Skeletal muscle cell (primary cell): ENCODE data around the gene CLDN2.
"Not testable (repeated sequence)": the region's sequence is repeated elsewhere in the genome, so short reads cannot be mapped to it uniquely, and the experiment has no call there.

ENCODE experiments used
- DNase-seq: peaks from one replicate; pipeline ENCODE4 v3.0.0-alpha.2; 2010; ENCODE audit warnings: low read depth
- H3K4me3 ChIP-seq: 2 replicates; pipeline ENCODE4 v1.5.1; 2011; ENCODE audit warnings: low read depth, mild to moderate bottlenecking, control low read depth, low read length, moderate library complexity

The CLDN2 gene

DNA sequence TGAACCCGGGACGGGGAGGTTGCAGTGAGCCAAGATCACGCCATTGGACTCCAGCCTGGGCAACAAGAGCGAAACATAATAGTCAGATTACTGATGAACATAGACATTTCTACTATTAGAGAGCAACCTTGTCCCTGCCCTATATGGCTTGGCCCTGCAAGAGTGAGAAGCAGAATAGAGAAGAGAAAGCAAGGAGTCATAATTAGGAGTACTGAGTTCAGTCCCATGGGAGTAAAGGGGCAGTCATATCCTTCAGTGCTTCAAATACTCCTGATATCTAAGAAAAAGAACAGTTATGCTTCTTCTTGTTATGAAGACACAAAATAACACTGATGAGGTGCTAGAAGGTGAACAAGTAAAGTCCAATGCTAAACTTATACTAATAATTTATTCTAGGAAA is 33.8 kb downstream of the CLDN2 start:
- no peak for DNase-seq

DNA sequence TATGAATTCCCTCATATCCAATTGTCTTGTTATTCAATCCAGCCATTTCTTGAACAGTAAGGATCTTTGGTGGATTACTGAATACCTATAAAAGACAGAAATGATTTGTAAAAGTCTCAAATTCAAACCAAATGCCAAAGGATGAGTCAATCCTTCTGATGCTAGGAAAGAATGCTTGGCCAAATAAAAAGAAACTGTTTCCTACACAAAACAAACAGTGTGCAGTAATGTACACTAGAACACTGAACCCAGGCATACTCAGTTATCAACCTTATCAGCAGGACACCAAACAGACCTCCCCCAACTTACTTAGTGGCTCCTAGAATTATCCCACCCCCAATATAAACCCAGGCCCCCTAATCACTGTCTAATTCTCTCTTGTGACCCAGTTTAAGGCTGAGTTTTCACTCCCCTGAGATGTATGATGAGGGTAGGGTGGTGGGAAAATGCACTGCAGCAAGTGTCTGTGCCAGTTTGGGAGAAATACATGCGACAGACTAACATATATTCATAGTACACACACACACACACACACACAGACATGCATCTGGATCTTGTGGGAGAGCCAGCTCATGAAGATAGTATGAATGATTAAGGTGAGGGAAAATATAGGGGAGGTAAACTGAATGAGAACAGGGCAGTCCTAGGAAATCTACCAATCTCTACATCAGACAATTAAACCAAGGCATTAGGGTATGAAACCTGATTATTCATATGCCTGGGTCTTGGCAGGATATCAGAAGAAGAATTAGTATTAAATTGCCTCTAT is 35.0 kb downstream of the CLDN2 start:
- H3K4me3 ChIP-seq = no peak overlapping the region
- DNase-seq = no peak

More for the DNA sequence above, 33.8 kb downstream of the CLDN2 start:
- no peak overlapping the region for H3K4me3 ChIP-seq

DNA sequence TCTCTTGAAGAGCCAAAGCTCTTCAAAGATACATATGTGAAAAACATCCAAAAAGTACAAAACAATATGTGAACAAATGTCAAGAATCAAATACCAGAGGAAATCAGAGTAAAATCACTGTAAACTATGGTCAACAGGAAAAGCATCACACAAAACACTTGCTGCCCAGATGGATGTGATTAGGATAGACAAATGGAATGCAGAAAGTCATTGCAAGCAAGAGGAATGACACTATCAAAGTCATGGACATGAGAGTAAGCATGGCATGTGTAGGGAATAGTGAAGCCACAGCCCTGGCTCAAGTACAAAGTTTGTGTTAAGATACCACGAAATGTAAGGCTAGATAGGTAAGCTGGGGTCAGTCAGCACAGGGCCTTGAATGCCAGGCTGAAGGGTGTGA is 37.7 kb downstream of the CLDN2 start:
- no peak for DNase-seq
- no peak overlapping the region for H3K4me3 ChIP-seq

DNA sequence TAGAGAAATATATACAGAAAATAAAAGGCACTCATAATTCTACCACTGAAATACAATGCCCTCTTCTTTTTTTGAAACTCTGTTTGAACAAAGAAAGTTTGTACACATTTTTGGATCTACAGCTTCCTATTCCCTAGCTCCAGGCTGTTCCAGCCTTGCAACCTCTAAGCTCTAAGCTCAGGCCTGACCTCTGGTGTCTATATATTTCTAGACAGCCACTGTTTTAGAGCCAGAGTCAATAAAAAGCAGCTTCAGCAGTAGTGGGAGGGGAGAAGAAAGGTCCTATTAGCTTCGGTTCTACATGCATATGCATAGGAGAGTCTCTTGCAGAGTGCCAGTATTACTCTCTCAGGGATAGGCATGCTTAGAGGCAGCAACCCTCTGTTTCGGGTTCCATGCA is 39.7 kb downstream of the CLDN2 start:
- H3K4me3 ChIP-seq = no peak overlapping the region
- no peak for DNase-seq

DNA sequence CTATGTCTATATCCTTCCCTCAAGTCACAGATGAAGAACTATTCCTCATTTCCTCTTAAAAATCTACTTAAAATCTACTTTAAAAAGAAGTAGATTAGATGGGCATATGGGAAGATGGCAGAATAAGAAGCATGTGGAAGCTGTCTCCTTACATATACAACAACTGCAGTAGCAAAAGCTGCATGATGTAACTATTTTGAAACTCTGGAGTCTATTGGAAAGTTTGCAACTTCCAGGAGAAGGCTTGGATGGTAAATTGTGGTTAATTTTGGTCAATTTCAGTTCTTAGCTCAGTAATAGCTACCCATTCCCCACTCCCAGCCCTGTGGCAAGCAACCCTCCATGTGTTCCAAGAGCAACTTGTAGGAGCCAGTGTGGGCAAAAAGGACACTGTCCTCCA is 42.9 kb downstream of the CLDN2 start:
- DNase-seq = no peak
- no peak overlapping the region for H3K4me3 ChIP-seq

DNA sequence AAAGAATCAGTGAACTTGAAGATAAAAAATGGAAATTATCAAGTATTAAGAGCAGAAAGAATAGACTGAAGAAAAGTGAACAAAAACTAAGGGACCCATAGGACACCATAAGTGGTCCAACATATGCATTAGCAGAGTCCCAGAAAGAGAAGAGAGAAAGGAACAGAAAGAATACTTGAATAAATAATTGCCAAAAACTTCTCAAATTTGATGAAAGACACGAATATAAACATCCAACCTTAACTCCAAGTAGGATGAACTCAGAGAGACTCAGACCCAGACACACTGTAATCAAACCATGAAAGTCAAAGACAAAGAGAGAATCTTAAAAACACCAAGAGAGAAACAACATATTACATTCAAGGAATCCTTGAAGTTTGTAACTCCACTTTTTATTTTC is 44.1 kb downstream of the CLDN2 start:
- no peak overlapping the region for H3K4me3 ChIP-seq
- DNase-seq = no peak

DNA sequence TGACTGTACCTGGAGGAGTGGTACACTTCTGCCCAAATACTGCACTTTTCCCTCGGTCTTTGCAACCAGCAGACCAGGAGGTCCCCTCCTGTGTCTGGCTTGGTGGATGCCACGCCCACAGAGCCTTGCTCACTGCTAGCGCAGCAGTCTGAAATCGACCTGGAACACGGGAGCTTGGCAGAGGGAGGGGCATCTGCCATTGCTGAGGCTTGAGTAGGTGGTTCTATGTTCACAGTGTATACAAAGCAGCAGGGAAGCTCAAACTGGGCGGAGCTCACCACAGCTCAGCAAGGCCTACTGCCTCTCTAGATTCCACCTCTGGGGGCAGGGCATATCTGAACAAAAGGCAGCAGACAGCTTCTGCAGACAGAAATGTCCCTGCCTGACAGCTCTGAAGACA is 46.3 kb downstream of the CLDN2 start:
- H3K4me3 ChIP-seq, DNase-seq: not testable (repeated sequence)

DNA sequence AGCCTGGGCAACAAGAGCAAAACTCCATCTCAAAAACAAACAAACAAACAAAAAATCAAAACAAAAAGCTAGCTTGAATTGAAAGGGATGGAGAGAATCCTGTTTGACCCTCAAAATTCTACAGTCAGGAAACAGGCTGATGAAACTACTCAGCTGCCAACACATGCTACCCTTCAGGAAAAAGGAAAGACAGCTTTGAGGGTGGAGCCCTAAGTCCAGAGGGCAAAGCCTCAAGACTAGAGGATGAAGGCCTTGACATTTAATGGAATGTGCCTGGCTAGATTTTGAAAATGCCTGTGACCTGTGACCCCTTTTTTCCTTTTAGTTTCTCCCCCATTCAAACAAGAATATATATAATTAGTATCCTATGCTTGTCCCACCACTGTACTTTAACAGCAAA is 52.7 kb downstream of the CLDN2 start:
- no peak for DNase-seq
- no peak overlapping the region for H3K4me3 ChIP-seq

DNA sequence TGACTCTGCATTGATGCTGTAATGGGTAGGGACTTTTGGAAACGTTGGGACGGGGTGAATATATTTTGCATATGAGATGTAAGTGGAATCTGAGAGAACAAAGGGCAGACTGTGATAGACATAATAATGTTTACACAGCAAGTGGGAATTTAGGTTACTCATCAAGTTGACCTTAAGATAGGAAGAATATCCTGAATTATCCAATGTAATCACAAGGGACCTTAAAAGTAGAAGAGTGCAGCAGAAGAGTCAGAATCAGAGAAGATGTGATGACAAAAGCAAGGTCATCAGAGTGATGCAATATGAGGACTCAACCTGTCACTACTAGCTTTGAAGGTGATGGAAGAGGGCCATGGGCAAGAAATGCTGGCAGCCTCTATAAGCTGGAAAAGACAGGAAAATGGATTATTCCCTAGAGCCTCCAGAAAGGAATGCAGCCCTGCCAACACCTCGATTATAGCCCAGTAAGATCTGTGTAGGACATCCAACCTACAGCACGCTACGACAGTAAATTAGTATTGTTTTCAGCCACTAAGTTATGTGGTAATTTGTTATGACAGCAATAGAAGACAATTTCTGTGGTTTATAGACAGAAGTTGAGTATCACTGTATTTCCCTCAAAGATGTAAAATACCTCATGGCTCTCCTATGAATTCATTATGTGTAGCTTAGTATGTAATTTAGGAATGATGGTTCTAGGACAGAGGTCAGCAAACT is 53.4 kb downstream of the CLDN2 start:
- no peak overlapping the region for H3K4me3 ChIP-seq
- no peak for DNase-seq

DNA sequence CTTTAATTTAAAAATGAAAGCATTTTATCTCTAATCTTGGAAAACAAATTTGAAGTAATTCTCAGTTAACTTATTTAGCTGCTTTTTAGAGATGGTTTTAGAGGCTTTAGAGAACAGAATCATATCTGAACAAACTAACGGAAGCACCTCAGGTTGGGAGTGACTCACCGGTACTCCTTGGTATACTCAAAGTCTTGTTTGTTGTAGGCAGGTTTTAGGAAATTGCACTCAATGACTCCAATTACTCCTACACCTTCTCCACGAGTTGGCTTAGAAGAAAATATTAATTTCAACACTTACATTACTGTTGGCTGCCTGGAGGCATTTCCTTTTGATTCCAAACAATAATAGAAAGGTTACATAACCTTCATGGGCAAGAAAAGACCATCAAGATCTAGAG is 56.2 kb downstream of the CLDN2 start:
- H3K4me3 ChIP-seq = no peak overlapping the region
- DNase-seq = no peak
